ENCODE measurements around the gene ZBTB20.

- no peak for TF ChIP-seq EZH2phosphoT487 (conservative IDR thresholded peaks at IDR 0.05; ENCODE audit: low read length)
- TF ChIP-seq, protein P1, sequence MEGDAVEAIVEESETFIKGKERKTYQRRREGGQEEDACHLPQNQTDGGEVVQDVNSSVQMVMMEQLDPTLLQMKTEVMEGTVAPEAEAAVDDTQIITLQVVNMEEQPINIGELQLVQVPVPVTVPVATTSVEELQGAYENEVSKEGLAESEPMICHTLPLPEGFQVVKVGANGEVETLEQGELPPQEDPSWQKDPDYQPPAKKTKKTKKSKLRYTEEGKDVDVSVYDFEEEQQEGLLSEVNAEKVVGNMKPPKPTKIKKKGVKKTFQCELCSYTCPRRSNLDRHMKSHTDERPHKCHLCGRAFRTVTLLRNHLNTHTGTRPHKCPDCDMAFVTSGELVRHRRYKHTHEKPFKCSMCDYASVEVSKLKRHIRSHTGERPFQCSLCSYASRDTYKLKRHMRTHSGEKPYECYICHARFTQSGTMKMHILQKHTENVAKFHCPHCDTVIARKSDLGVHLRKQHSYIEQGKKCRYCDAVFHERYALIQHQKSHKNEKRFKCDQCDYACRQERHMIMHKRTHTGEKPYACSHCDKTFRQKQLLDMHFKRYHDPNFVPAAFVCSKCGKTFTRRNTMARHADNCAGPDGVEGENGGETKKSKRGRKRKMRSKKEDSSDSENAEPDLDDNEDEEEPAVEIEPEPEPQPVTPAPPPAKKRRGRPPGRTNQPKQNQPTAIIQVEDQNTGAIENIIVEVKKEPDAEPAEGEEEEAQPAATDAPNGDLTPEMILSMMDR (IDR thresholded peaks at IDR 0.05; ENCODE audit: insufficient read depth, low read length, poor library complexity, severe bottlenecking): no peak
Measured at GRCh38 chr3:114790752-114791151, 356.3 kb downstream of the ZBTB20 start.

Data from SU-DHL-6 (cell line).